GM12872 (cell line): ENCODE measurements around the gene ADAM15.

Experiments used
- TF ChIP-seq, protein P1 (sequence below): IDR thresholded peaks from 3 replicates; pipeline ENCODE4 v1.5.1; 2011; ENCODE audit warnings: low read depth, mild to moderate bottlenecking, low read length, moderate library complexity; ENCODE audit not compliant: insufficient read depth

ADAM15 gene

DNA sequence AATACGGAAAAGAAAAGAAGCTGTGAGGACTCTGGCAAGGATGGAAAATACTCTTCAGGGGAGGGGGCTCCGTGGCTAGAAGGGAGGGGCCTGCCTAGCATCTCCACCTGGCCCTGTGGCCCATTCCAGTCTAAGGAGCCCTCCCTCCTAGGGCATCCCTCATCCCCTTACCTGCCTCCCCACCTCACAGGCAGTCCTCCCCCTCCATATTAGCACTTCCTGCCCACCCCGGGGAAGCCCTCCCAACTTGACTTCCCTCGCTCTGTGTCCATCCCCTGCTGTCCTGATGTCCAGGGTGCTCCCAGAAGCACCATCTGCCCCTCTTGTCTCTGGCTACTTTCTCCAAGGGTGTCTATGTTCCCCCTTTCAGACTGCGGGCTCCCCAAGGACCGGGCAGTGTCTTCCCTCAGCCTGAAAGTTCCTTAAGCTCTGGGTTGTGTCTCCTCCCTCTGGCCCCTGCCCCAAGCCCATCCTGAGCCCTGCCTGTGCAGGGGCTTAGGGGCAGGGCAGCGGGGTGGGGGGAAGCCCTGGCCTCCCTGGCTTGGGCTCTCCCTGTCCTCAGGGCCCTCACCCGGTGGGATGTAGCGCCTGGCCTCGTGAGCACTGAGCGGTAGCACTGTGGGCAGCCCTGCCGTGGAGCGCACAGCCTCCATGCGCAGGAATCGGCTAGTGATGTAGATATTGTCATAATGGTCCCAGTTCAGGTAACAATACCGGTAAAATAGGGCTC, 21.4 kb upstream of the ADAM15 start:
- TF ChIP-seq, protein P1, sequence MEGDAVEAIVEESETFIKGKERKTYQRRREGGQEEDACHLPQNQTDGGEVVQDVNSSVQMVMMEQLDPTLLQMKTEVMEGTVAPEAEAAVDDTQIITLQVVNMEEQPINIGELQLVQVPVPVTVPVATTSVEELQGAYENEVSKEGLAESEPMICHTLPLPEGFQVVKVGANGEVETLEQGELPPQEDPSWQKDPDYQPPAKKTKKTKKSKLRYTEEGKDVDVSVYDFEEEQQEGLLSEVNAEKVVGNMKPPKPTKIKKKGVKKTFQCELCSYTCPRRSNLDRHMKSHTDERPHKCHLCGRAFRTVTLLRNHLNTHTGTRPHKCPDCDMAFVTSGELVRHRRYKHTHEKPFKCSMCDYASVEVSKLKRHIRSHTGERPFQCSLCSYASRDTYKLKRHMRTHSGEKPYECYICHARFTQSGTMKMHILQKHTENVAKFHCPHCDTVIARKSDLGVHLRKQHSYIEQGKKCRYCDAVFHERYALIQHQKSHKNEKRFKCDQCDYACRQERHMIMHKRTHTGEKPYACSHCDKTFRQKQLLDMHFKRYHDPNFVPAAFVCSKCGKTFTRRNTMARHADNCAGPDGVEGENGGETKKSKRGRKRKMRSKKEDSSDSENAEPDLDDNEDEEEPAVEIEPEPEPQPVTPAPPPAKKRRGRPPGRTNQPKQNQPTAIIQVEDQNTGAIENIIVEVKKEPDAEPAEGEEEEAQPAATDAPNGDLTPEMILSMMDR = no peak

DNA sequence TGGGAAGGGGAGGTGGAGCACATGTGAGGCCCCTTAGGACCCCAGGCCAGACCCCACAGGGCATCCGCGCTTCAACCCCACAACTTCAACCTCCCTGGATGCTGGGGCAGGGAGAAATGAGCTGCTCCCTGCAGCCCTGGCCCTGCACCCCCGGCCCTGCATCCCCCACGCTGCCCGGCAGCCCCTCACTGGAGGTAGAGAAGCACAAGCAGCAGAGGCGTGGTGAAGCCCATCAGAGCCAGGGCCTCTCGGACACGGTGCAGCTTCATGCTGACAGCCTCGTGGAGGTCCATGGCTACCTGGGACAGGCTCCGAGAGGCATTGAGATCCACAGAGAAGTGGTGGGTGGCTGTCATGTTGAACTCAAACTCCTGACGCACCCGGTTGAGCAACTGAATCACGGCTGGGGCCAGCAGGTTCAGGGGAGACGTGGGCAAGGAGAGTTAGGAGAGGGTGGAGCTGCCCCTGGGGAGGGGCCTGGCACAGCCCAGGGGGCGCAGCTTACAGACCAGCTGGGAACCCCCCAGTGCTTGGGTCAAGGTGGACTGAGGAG, 20.8 kb upstream of the ADAM15 start:
- TF ChIP-seq, protein P1 = no peak

GRCh38 chr1:155030899-155031298, 20.2 kb upstream of the ADAM15 start:
- TF ChIP-seq, protein P1 = no peak

DNA sequence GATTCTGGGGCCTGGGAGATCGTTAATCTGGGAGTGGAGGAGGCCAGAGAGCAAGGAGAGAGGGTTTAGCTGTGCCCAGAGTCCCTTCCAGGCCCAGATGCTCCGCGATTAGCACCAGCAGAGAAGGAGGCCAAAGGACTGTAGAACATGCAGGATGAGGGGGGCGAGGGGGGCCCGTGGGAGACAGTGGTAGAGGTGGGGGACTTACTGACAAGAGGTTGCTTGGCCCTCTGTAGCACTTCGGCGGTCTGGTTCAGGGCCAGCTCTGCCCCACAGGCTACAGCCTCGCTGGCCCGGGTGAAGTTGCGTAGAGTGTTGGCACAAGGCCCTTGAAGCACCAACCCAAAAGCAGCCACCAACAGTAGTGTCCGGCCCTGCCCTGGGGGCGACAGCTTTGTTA, 18.2 kb upstream of the ADAM15 start:
- TF ChIP-seq, protein P1 = no peak

DNA sequence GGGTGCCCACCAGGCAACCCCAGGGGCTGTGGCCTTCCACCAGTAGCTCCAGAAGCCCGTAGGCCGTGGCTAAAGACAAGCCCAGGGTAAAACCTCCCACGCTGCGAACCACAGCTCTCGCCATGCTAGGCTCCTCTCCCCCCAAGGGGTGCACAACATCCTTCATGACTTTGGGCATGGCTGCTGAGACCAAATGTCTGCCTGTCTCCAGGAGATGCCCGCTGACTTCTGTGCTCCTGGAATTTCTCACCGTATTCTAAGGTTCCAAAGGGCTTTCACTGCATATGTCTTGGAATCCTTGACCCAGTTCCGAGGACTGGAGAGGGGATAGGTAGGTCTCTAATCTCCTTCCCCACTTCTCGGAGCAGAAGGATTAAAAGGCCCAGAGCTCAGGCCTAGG, 17.6 kb upstream of the ADAM15 start, which contains the start of the genes DCST1 and DCST2:
Gene DCST1, plus strand, starts transcription at position 301 of the 400 bp plus-strand sequence. CDS start 213 bp downstream, outside the sequence.
Gene DCST2, minus strand, starts transcription at position 258 of the 400 bp plus-strand sequence. Its CDS starts 80 bp downstream, at position 178.
- TF ChIP-seq, protein P1 = no peak

DNA sequence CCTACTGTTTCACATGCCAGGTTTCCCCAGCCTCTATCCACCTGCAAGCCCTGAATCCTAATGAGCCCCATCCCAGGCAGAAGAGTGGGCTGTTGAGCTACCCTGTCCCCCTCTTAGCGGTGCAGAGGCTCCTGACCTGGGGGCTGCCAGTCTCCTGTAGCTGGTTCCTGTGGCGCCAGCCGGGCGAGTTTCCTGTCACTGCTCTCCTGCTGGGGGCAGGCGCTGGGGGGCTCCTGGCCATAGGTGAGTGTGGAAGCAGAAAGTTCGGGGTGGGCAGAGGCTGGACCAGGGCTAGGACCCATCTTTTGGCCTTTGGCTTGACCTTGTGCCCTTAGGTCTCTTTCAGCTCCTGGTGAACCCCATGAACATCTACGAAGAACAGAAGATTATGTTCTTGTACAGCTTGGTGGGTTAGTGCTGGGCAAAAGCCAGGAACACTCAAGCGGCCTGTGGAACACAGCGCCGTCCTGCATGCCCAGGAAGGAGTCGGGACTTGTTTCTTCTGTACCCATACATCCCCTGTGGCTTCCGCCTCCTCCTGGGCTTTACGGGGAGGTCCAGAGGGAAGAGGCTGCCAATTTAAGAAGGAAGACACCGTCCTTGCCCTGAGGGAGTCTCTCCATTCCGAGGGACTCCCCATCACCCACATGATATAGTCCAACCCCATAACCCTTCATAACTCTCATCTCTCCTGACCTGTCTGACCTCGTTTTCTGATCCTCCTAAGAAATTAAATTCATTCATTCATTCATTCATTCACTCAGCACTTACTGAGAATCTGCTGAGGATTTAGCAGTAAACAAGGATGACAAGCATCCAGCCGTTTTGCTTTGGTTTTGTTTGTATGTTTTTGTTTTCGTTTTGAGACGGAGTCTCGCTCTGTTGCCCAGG, 16.6 kb upstream of the ADAM15 start:
- TF ChIP-seq, protein P1 = no peak

GRCh38 chr1:155035936-155036335, 15.2 kb upstream of the ADAM15 start:
- TF ChIP-seq, protein P1 = no peak
